Measurements from ENCODE around the gene B4GALT1.
A peak's percentile ranks its signal among the peaks of the same experiment; 100 is the strongest.
"Not testable (repeated sequence)": the region's sequence is repeated elsewhere in the genome, so short reads cannot be mapped to it uniquely, and the experiment has no call there.

B4GALT1 gene

GRCh38 chr9:33161011-33161588, 6.0 kb downstream of the B4GALT1 start:
- peak; percentile 63 for DNase-seq

- not testable (repeated sequence) for DNase-seq
Measured at GRCh38 chr9:33160446-33160845, 6.7 kb downstream of the B4GALT1 start.

GRCh38 chr9:33159777-33160127, 7.4 kb downstream of the B4GALT1 start:
- DNase-seq = peak; percentile 58

GRCh38 chr9:33158843-33159776, 8.0 kb downstream of the B4GALT1 start:
- DNase-seq = no peak

- no peak for DNase-seq
Measured at GRCh38 chr9:33157960-33158842, 8.9 kb downstream of the B4GALT1 start.

DNA sequence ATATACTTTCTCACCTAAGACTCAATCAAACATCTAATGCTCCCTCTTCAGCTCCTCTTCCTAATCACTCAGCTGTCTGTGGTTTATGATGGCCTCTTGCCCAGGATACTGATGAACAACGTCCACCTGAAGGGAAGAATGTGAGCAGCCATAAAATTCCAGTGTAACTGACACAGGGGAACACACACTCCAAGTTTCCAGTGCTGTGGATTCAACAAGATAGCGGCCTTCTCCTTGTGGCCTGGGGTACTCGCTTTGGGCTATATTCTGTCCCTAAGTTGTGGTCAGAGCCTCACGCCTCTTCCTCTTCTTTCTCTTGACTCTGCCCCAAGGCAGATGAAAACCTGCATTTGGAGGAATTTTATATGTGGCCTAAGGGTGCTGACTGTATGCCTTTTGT, 11.7 kb downstream of the B4GALT1 start:
- no peak for DNase-seq

- no peak for DNase-seq
Measured at GRCh38 chr9:33154371-33154770, 12.8 kb downstream of the B4GALT1 start.

GRCh38 chr9:33153666-33154065, 13.5 kb downstream of the B4GALT1 start:
- no peak for DNase-seq

GRCh38 chr9:33153001-33153400, 14.1 kb downstream of the B4GALT1 start:
- DNase-seq = no peak

- no peak for DNase-seq
Measured at GRCh38 chr9:33151601-33152000, 15.5 kb downstream of the B4GALT1 start.

GRCh38 chr9:33151007-33151557, 16.1 kb downstream of the B4GALT1 start:
- no peak for DNase-seq

- DNase-seq = no peak
Measured at GRCh38 chr9:33148367-33149014, 18.6 kb downstream of the B4GALT1 start.

GRCh38 chr9:33147416-33148169, 19.5 kb downstream of the B4GALT1 start:
- no peak for DNase-seq

DNA sequence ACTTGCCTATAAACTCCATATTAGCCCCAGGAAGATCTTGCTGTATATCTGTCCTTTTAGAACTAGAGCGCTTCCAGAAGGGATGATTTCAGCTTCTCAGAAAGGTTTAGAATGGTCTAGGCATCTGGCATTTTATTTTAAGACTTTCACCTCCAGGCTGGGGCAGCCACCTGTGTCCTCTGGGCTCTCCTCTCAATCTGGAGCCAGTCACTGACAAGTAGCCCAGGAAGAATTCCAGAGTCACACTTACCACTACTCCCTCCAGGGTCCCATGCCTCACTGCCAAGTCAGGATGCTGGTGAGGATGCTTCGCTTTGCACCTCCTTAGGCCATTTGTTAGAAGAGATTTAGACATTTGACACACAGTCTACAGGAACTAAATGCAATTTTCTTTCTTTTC, 20.8 kb downstream of the B4GALT1 start:
- no peak for DNase-seq

- DNase-seq = no peak
Measured at GRCh38 chr9:33144551-33144950, 22.6 kb downstream of the B4GALT1 start.

GRCh38 chr9:33143241-33143661, 23.9 kb downstream of the B4GALT1 start:
- no peak for DNase-seq

- DNase-seq = no peak
Measured at GRCh38 chr9:33142535-33142934, 24.6 kb downstream of the B4GALT1 start.

GRCh38 chr9:33140401-33141360, 26.5 kb downstream of the B4GALT1 start:
- DNase-seq = no peak

DNA sequence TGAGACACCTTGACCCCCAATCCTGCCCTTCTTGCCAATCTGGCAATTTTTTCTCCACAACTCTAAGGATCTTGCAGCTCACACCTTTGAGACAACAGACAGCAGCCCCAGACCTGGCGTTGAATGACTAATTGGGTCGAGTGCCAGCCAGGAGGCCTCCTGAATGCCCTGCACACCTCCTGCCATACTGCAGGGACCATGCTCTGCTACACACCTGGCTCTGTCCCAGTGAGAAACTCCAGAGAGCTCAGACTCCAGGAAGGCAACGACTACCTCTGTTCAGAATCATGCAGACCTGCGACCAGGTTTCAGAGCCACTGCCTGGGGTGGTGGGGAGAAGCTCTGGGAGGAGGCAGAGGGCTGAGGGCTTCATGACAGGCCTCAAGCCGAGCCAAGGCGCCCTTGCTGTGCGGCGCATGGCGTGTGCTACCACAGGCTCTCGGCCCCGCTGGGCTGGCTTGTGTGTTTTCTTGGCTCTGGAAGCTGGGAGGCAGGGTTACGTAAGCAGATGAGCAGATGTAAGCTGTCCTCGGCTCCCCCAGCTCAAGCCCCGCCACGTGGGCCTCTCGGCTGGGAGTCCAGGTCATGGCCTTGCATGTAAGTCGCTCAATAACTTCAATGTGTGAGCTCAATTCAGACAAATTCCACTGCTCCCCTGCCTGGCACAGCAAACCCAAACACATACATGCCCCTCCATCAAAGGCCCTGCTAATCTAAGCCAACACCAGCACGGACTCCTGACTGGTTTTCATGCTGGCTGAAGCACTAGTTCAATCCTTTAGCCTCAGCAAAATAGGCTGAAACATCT, 27.5 kb downstream of the B4GALT1 start:
- DNase-seq = no peak

DNA sequence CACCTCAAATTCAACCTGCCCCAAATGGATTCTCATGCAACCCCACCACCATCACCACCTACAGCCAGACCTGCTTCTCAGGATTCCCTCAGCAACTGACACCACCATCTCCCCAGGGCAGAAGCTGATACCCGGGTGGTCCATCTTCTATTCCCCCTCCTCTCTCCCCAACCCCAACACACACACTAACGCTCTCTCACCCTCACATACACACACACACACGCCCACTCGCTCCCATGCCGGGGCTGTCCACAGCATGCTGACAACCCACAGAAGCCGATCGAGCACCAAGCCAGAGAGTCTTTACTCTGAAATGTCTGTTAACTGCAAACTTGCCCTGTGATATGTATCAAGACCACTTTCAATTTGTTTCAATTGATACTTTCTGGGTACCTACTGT, 28.4 kb downstream of the B4GALT1 start:
- DNase-seq = no peak

All from activated T-cell treated with anti-CD3 and anti-CD28 coated beads, Interleukin-2, amount 50 U/mL, for 1 hour (primary cell).